Activated T-helper 9 cell treated with anti-CD3 and anti-CD28 coated beads, Interleukin-2, amount 50 U/mL, for 16 hours (primary cell): ENCODE results near the gene HDAC2.

Experiments
- DNase-seq: peaks from one replicate; pipeline ENCODE4 v3.0.0-alpha.2; 2020; ENCODE audit warnings: low read depth

HDAC2 gene

GRCh38 chr6:113909224-113909856, 61.6 kb downstream of the HDAC2 start:
- no peak for DNase-seq

- no peak for DNase-seq
Measured at GRCh38 chr6:113908801-113909200, 62.1 kb downstream of the HDAC2 start.

- no peak for DNase-seq
Measured at GRCh38 chr6:113907102-113907815, 63.7 kb downstream of the HDAC2 start.

- no peak for DNase-seq
Measured at GRCh38 chr6:113903666-113904330, 67.2 kb downstream of the HDAC2 start.

GRCh38 chr6:113901482-113901881, 69.5 kb downstream of the HDAC2 start:
- no peak for DNase-seq

GRCh38 chr6:113894712-113895674, 76.0 kb downstream of the HDAC2 start:
- DNase-seq = no peak

GRCh38 chr6:113893866-113894265, 77.1 kb downstream of the HDAC2 start:
- no peak for DNase-seq

GRCh38 chr6:113893451-113893850, 77.5 kb downstream of the HDAC2 start:
- no peak for DNase-seq

- DNase-seq = no peak
Measured at GRCh38 chr6:113888956-113889630, 81.9 kb downstream of the HDAC2 start.

- DNase-seq = no peak
Measured at GRCh38 chr6:113888493-113888892, 82.5 kb downstream of the HDAC2 start.

GRCh38 chr6:113886512-113886911, 84.4 kb downstream of the HDAC2 start:
- no peak for DNase-seq

GRCh38 chr6:113884011-113884410, 86.9 kb downstream of the HDAC2 start:
- no peak for DNase-seq
